Measurements from ENCODE around the gene BCCIP.

Gene BCCIP

DNA sequence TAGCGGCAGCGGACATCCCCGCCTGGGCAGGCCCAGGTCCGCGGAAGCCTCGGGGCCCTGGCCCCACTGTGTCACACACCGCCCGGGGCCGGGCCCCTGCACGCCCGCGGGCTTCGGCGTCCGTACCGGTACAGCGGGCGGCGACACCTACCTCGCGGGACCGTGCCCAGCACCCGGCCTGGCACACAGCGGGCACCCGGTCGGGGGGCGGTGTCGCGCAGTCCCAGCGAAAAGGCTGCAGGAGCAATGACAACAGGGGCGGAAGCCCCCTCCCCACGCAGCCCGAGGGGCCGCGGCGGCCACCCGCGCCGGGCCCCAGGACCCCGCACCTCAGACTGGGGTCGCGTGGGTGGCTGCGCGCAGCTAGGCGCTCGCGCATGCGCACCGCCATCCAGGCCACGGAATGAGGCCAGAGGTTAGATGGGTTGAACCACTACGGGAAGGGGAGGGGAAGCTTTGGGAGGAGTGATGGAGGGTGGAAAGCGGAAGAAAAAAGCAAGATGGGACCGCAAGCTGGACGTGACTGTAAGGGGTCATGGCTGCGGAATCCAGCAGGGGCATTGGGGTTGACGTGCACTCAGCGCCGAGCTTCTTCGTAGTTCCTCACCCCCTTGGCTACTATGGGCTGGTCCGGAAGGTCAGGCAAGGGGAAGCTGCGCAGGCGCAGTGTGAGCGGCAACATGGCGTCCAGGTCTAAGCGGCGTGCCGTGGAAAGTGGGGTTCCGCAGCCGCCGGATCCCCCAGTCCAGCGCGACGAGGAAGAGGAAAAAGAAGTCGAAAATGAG, at the start of gene BCCIP, which contains the start of gene UROS:
Gene BCCIP, plus strand, starts transcription at position 669 of the 785 bp plus-strand sequence. Its CDS starts 12 bp downstream, at position 681.
Gene UROS, minus strand, starts transcription at position 381 of the 785 bp plus-strand sequence. CDS start 6,759 bp downstream, outside the sequence.
- peak; percentile 30 to 86 for DNase-seq

DNA sequence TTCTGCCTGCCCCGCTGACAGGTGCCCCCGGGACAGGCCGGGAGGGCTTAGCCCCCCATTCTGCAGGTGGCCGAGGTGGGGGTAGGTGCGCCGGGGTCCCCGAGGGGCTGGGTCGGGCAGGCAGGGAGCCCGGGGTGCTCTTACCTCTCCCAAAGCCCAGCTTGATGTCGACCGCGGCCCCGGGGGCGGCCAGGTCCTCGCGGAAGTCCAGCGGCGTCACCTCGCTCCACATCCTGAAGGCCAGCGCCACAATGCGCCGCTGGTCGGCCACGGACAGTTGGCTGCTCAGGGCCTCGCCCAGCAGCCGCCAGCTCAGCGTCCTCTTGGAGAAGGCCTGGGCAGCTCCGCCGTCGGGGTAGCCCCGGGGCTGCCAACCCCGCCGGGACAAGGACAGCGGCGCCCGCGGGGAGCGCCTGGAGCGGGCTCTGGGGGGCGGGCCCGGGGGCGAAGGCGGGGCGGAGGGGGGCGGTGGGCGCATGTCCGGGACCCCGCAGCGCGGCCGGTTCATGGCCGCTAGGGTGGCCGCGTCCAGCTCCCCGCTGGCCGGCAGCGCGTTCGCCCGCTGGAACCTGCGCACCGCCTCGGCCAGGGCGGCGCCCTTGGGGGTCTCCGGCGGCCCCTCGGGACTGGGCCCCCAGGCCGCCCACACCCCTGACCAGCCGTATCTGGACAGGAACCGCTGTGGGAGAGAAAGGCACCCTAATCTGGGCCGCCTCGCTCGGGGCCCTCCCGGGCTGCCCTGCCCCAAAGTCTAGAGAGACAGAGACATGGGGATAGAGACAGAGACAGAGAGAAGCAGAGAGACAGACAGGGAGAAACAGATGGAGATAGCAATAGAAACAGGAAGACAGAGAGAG, 49.4 kb upstream of the BCCIP start:
- no peak for DNase-seq

- DNase-seq: no peak
Observed at GRCh38 chr10:125774581-125775191, 48.7 kb upstream of the BCCIP start.

DNA sequence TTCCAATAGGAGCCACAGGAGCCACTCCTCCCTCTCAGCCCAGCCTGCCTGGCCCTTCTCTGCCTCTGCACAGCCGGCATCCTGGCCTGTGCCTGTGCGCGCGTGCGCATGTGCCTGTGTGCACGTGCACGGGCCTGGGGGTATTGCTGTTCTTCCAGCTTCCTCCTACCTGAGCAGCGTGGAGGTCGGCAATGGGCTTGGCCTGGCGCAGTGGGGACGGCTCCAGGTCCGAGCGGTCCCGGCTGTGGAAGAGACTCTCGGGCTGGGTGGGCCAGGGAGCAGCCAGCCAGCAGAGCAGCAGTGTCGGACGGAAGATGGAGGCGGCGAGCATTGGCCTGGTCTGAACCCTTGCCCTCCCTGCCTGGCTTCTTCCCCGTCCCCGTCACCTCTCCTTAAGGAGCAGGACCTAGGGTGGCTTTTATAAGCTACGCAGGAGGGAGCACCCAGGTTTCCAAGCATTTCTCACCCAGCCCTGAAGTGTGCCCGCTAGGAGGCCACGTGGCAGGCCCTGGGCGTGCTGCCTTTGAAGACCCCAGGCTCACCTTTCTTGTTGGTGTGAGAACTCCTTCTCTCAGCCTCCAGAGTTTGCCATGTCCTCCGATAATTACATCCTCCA, 47.7 kb upstream of the BCCIP start, which contains the start of gene MMP21:
Gene MMP21, minus strand, starts transcription at position 331 of the 616 bp plus-strand sequence. Its CDS starts 0 bp downstream, at position 331.
- no peak for DNase-seq

DNA sequence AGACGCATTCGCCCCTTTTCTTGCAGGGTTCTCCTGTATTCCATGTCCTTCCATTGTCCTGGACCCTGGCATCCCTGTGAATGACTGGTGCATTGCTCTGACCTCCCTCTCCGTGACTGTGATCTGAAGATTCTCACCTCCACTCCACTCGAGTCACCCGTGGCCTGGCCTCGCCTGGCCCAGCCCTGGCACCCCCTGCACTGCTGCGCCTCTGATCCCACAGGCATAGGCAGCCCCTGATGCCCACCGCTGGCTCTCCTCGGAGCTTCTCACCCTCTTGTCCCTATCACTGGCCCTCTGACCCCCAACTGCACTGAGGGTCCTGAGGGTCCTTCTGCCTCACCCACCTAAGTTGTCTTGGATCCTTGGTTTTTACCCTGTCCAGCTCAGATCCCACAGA, 45.5 kb upstream of the BCCIP start:
- DNase-seq: no peak

- DNase-seq: no peak
Observed at GRCh38 chr10:125778556-125778955, 44.8 kb upstream of the BCCIP start.

- DNase-seq: no peak
Observed at GRCh38 chr10:125779403-125780327, 43.7 kb upstream of the BCCIP start.

- no peak for DNase-seq
Observed at GRCh38 chr10:125781374-125781773, 42.0 kb upstream of the BCCIP start.

DNA sequence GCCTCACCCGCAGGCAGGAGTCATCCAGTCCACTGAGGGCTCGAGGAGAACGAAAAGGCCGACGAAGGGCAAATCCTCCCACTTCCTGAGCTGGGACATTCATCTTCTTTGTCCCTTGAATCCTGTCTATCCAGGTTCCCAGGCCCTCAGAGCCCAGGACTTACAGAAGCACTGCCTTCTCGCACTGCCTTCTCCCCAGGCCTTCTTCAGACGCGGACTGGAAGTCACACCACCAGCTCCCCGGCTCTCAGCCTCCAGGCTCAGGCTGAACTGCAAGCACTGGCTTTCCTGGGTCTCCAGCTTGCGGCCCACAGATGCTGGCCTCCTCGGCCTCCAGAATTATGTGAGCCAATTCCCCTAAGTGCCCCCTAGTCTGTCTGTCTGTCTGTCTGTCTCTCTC, 41.3 kb upstream of the BCCIP start:
- DNase-seq: no peak

DNA sequence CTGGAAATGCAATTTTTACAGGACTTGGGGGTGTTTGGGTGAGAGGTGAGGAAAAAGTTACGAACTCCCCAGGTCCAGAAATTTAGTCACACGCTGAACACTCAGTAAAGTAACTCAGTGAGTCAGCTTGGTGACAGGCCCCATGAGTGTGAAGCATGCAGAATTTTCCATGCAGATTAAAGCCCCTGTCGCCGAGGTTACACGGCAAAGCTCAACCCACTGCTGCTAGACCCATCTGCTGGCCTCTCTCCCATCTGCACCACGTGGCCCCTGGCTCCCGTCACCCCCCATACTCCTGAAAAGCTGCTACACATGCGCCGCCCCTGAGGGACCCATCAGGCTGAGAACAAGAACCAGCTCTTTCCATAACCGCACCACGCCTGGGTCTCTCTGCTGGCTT, 40.7 kb upstream of the BCCIP start:
- no peak for DNase-seq

GRCh38 chr10:125783408-125783807, 39.9 kb upstream of the BCCIP start:
- no peak for DNase-seq

- DNase-seq: no peak
Observed at GRCh38 chr10:125783957-125784356, 39.4 kb upstream of the BCCIP start.

- no peak for DNase-seq
Observed at GRCh38 chr10:125785791-125786190, 37.6 kb upstream of the BCCIP start.

- DNase-seq: no peak
Observed at GRCh38 chr10:125788156-125789034, 35.0 kb upstream of the BCCIP start.

GRCh38 chr10:125792342-125793300, 30.7 kb upstream of the BCCIP start:
- DNase-seq: no peak

GRCh38 chr10:125795128-125795527, 28.2 kb upstream of the BCCIP start:
- DNase-seq: no peak

- no peak for DNase-seq
Observed at GRCh38 chr10:125795637-125796190, 27.6 kb upstream of the BCCIP start.

GRCh38 chr10:125797424-125797823, 25.9 kb upstream of the BCCIP start:
- no peak for DNase-seq

All from SW 1271 (cell line).